SK-N-SH treated with all-trans-retinoic acid at 6 μM for 48 hours (cell line): ENCODE data around the gene DYNC2H1.

Experiments used
- ATAC-seq: fragments of 200-7000 bp; cut with Tn5 transposase; 3 replicates; pipeline ENCODE4 v1.9.1; 2020; ENCODE audit warnings: mild to moderate bottlenecking, moderate library complexity
- ARNTL ChIP-seq: fragments of 450-650 bp; formaldehyde crosslinking; IDR thresholded peaks from 2 replicates; pipeline ENCODE4 v1.5.0; 2020; ENCODE audit warnings: low read depth, mild to moderate bottlenecking, moderate library complexity, borderline replicate concordance
- BACH2 ChIP-seq: fragments of 250-450 bp; sonication (Bioruptor Pico); IDR thresholded peaks from 2 replicates; pipeline ENCODE4 v1.9.0; 2021; ENCODE audit warnings: mild to moderate bottlenecking, borderline replicate concordance
- CREB5 ChIP-seq: fragments of 250-450 bp; sonication (Bioruptor Pico); IDR thresholded peaks from 2 replicates; pipeline ENCODE4 v1.5.1; 2020; ENCODE audit warnings: low read depth, mild to moderate bottlenecking, moderate library complexity
- CSDC2 ChIP-seq: fragments of 250-450 bp; sonication (Bioruptor Pico); IDR thresholded peaks from 2 replicates; pipeline ENCODE4 v1.5.0; 2020; ENCODE audit warnings: mild to moderate bottlenecking, moderate library complexity
- CSRNP3 ChIP-seq: fragments of 250-450 bp; sonication (Bioruptor Pico); IDR thresholded peaks from 2 replicates; pipeline ENCODE4 v1.5.1; 2021; ENCODE audit warnings: mild to moderate bottlenecking, moderate library complexity
- GLIS3 ChIP-seq: fragments of 250-450 bp; sonication (Bioruptor Pico); IDR thresholded peaks from 2 replicates; pipeline ENCODE4 v1.5.0; 2020; ENCODE audit warnings: mild to moderate bottlenecking, moderate library complexity
- ISL1 ChIP-seq: fragments of 250-450 bp; sonication (Bioruptor Pico); IDR thresholded peaks from 2 replicates; pipeline ENCODE4 v2.1.2; 2022; ENCODE audit warnings: mild to moderate bottlenecking, moderate library complexity
- OSR1 ChIP-seq: fragments of 250-450 bp; sonication (Bioruptor Pico); IDR thresholded peaks from 2 replicates; pipeline ENCODE4 v1.8.0; 2022; ENCODE audit warnings: moderate library complexity, mild to moderate bottlenecking, inconsistent platforms
- PATZ1 ChIP-seq: fragments of 250-450 bp; sonication (Bioruptor Pico); IDR thresholded peaks from 2 replicates; pipeline ENCODE4 v1.8.0; 2020; ENCODE audit warnings: mild to moderate bottlenecking, moderate library complexity, borderline replicate concordance
- POU6F1 ChIP-seq: fragments of 250-450 bp; sonication (Bioruptor Pico); IDR thresholded peaks from 2 replicates; pipeline ENCODE4 v1.8.0; 2021; ENCODE audit warnings: low read depth, mild to moderate bottlenecking, moderate library complexity, borderline replicate concordance
- PPARA ChIP-seq: fragments of 250-450 bp; sonication (Bioruptor Pico); IDR thresholded peaks from 2 replicates; pipeline ENCODE4 v1.5.0; 2020; ENCODE audit warnings: mild to moderate bottlenecking, borderline replicate concordance
- RARB ChIP-seq: fragments of 250-450 bp; sonication (Bioruptor Pico); IDR thresholded peaks from 2 replicates; pipeline ENCODE4 v1.8.0; 2021; ENCODE audit warnings: mild to moderate bottlenecking, moderate library complexity
- SNAI2 ChIP-seq: fragments of 250-450 bp; sonication (Bioruptor Pico); IDR thresholded peaks from 2 replicates; pipeline ENCODE4 v1.5.0; 2020; ENCODE audit warnings: mild to moderate bottlenecking, moderate library complexity
- TCF4 ChIP-seq: fragments of 250-450 bp; sonication (Bioruptor Pico); IDR thresholded peaks from 2 replicates; pipeline ENCODE4 v1.8.0; 2021; ENCODE audit warnings: mild to moderate bottlenecking, moderate library complexity, borderline replicate concordance
- TOX ChIP-seq: fragments of 250-450 bp; sonication (Bioruptor Pico); IDR thresholded peaks from 2 replicates; pipeline ENCODE4 v1.8.0; 2021; ENCODE audit warnings: mild to moderate bottlenecking, moderate library complexity, borderline replicate concordance
- ZC3H10 ChIP-seq: fragments of 250-450 bp; sonication (Bioruptor Pico); IDR thresholded peaks from 2 replicates; pipeline ENCODE4 v1.5.1; 2021; ENCODE audit warnings: mild to moderate bottlenecking, moderate library complexity
- ZFP3 ChIP-seq: fragments of 250-450 bp; sonication (Bioruptor Pico); IDR thresholded peaks from 2 replicates; pipeline ENCODE4 v1.5.0; 2020; ENCODE audit warnings: mild to moderate bottlenecking, moderate library complexity
- ZFP30 ChIP-seq: fragments of 450-650 bp; formaldehyde crosslinking; IDR thresholded peaks from 2 replicates; pipeline ENCODE4 v1.5.0; 2022; ENCODE audit warnings: mild to moderate bottlenecking, moderate library complexity

The DYNC2H1 gene

GRCh38 chr11:103297900-103298299, 188.7 kb downstream of the DYNC2H1 start:
- ATAC-seq, result peak; percentile 77
- TF ChIP-seq CSRNP3 (CRISPR knock-in tag) (no peak), GLIS3 (CRISPR knock-in tag) (no peak), RARB (CRISPR knock-in tag) (no peak), ISL1 (CRISPR knock-in tag) (peak; percentile 81)

GRCh38 chr11:103315248-103315647, 206.0 kb downstream of the DYNC2H1 start:
- no peak for TF ChIP-seq POU6F1 (CRISPR knock-in tag)
- no peak for TF ChIP-seq OSR1 (CRISPR knock-in tag)
- no peak for TF ChIP-seq RARB (CRISPR knock-in tag)
- TF ChIP-seq SNAI2 (CRISPR knock-in tag), result no peak
- TF ChIP-seq PATZ1 (CRISPR knock-in tag), result no peak
- no peak for TF ChIP-seq BACH2 (CRISPR knock-in tag)
- no peak for TF ChIP-seq PPARA (CRISPR knock-in tag)
- no peak for TF ChIP-seq ZC3H10 (CRISPR knock-in tag)
- no peak for TF ChIP-seq TCF4 (CRISPR knock-in tag)
- no peak for TF ChIP-seq ZFP30
- TF ChIP-seq ZFP3 (CRISPR knock-in tag), result no peak
- no peak for TF ChIP-seq CSDC2 (CRISPR knock-in tag)
- TF ChIP-seq CREB5 (CRISPR knock-in tag), result no peak
- no peak for TF ChIP-seq CSRNP3 (CRISPR knock-in tag)
- no peak for ATAC-seq

GRCh38 chr11:103317118-103317517, 207.9 kb downstream of the DYNC2H1 start:
- TF ChIP-seq CSDC2 (CRISPR knock-in tag) (no peak), ARNTL (CRISPR knock-in tag) (no peak), TOX (CRISPR knock-in tag) (no peak)
- TF ChIP-seq, all 23 proteins: peak for 0

GRCh38 chr11:103322821-103323220, 213.6 kb downstream of the DYNC2H1 start:
- TF ChIP-seq PATZ1 (CRISPR knock-in tag), result no peak

More at GRCh38 chr11:103317118-103317517, 207.9 kb downstream of the DYNC2H1 start:
- ATAC-seq, result no peak

More at GRCh38 chr11:103322821-103323220, 213.6 kb downstream of the DYNC2H1 start:
- no peak for ATAC-seq
